OCI-LY1 (cell line): Measurements from ENCODE around the gene RUVBL2.

Source experiments
- EZH2 ChIP-seq: fragments of 200-600 bp; sonication (generic), shearing (Covaris generic); IDR thresholded peaks from 2 replicates; pipeline ENCODE4 v1.8.0; 2017; ENCODE audit warnings: borderline replicate concordance, mixed run types, mild to moderate bottlenecking, antibody characterized with exemption, low read length, moderate library complexity, mixed read lengths
- TF ChIP-seq, protein P1 (sequence below): fragments of 200-600 bp; sonication (generic), shearing (Covaris generic); IDR thresholded peaks from 2 replicates; pipeline ENCODE4 v1.5.1; 2017; ENCODE audit warnings: mild to moderate bottlenecking, antibody characterized with exemption, low read length, moderate library complexity, mixed read lengths

GRCh38 chr19:48950830-48951519, 42.7 kb upstream of the RUVBL2 start:
- TF ChIP-seq, protein P1, sequence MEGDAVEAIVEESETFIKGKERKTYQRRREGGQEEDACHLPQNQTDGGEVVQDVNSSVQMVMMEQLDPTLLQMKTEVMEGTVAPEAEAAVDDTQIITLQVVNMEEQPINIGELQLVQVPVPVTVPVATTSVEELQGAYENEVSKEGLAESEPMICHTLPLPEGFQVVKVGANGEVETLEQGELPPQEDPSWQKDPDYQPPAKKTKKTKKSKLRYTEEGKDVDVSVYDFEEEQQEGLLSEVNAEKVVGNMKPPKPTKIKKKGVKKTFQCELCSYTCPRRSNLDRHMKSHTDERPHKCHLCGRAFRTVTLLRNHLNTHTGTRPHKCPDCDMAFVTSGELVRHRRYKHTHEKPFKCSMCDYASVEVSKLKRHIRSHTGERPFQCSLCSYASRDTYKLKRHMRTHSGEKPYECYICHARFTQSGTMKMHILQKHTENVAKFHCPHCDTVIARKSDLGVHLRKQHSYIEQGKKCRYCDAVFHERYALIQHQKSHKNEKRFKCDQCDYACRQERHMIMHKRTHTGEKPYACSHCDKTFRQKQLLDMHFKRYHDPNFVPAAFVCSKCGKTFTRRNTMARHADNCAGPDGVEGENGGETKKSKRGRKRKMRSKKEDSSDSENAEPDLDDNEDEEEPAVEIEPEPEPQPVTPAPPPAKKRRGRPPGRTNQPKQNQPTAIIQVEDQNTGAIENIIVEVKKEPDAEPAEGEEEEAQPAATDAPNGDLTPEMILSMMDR = no peak
- TF ChIP-seq EZH2 = no peak
